CD4-positive, alpha-beta T cell treated with Interleukin-17A for 1 hour (primary cell): ENCODE measurements around the gene TMEM44.

Experiments used
- DNase-seq: peaks from one replicate; pipeline ENCODE4 v3.0.0-alpha.2; 2020

The TMEM44 gene

GRCh38 chr3:194575484-194576210 is 57.6 kb downstream of the TMEM44 start:
- no peak for DNase-seq

- no peak for DNase-seq
These were observed 58.4 kb downstream of the TMEM44 start for GRCh38 chr3:194574639-194575483.

GRCh38 chr3:194573680-194574437 is 59.4 kb downstream of the TMEM44 start:
- DNase-seq = peak; percentile 52

GRCh38 chr3:194572944-194573491 is 60.2 kb downstream of the TMEM44 start:
- DNase-seq = no peak

GRCh38 chr3:194572143-194572789 is 61.0 kb downstream of the TMEM44 start:
- no peak for DNase-seq

GRCh38 chr3:194571491-194572142 is 61.6 kb downstream of the TMEM44 start:
- no peak for DNase-seq

- DNase-seq = no peak
These were observed 62.3 kb downstream of the TMEM44 start for GRCh38 chr3:194570898-194571297.

GRCh38 chr3:194570235-194570634 is 63.0 kb downstream of the TMEM44 start:
- no peak for DNase-seq

GRCh38 chr3:194569252-194569651 is 64.0 kb downstream of the TMEM44 start:
- DNase-seq = no peak

- no peak for DNase-seq
These were observed 67.5 kb downstream of the TMEM44 start for GRCh38 chr3:194565597-194566190.

- no peak for DNase-seq
These were observed 70.2 kb downstream of the TMEM44 start for GRCh38 chr3:194562986-194563385.

GRCh38 chr3:194561306-194561974 is 71.8 kb downstream of the TMEM44 start:
- DNase-seq = no peak

GRCh38 chr3:194560047-194560446 is 73.2 kb downstream of the TMEM44 start:
- DNase-seq = no peak

GRCh38 chr3:194559530-194559929 is 73.7 kb downstream of the TMEM44 start:
- no peak for DNase-seq

GRCh38 chr3:194556086-194557056 is 76.8 kb downstream of the TMEM44 start:
- peak; percentile 16 for DNase-seq

- DNase-seq = no peak
These were observed 77.8 kb downstream of the TMEM44 start for GRCh38 chr3:194555175-194556062.

- DNase-seq = no peak
These were observed 78.6 kb downstream of the TMEM44 start for GRCh38 chr3:194554473-194555123.

GRCh38 chr3:194552327-194552949 is 80.8 kb downstream of the TMEM44 start:
- no peak for DNase-seq
